Cardiac fibroblast (primary cell): ENCODE results near the gene SPAG7.

Source experiments
- DNase-seq, 2 donors: peaks; one replicate each; pipeline versions ENCODE4 v3.0.0 to v3.0.0-alpha.2; 2010; ENCODE audit warnings: low read depth in 2 of 2
- H3K4me3 ChIP-seq, 2 donors: replicated peaks in 1 of 2; 1 replicate in 1 of 2; 2 replicates in 1 of 2; pipeline ENCODE4 v1.5.1; 2011; ENCODE audit warnings: low read depth in 2 of 2, low read length in 2 of 2, mild to moderate bottlenecking in 2 of 2, moderate library complexity in 1 of 2
- TF ChIP-seq, protein P1 (sequence below): IDR thresholded peaks from one replicate; pipeline ENCODE4 v1.5.1; 2011; ENCODE audit warnings: low read depth, mild to moderate bottlenecking, low read length, inconsistent platforms

The SPAG7 gene

GRCh38 chr17:4958102-4958501 lies 9.5 kb downstream of the SPAG7 start:
- no peak for DNase-seq
- H3K4me3 ChIP-seq = no peak overlapping the region
- TF ChIP-seq, protein P1, sequence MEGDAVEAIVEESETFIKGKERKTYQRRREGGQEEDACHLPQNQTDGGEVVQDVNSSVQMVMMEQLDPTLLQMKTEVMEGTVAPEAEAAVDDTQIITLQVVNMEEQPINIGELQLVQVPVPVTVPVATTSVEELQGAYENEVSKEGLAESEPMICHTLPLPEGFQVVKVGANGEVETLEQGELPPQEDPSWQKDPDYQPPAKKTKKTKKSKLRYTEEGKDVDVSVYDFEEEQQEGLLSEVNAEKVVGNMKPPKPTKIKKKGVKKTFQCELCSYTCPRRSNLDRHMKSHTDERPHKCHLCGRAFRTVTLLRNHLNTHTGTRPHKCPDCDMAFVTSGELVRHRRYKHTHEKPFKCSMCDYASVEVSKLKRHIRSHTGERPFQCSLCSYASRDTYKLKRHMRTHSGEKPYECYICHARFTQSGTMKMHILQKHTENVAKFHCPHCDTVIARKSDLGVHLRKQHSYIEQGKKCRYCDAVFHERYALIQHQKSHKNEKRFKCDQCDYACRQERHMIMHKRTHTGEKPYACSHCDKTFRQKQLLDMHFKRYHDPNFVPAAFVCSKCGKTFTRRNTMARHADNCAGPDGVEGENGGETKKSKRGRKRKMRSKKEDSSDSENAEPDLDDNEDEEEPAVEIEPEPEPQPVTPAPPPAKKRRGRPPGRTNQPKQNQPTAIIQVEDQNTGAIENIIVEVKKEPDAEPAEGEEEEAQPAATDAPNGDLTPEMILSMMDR = no peak

- TF ChIP-seq, protein P1 = peak; percentile 22
- H3K4me3 ChIP-seq = no peak overlapping the region
- no peak for DNase-seq
Observed at GRCh38 chr17:4956493-4957061, 11.0 kb downstream of the SPAG7 start.

DNA sequence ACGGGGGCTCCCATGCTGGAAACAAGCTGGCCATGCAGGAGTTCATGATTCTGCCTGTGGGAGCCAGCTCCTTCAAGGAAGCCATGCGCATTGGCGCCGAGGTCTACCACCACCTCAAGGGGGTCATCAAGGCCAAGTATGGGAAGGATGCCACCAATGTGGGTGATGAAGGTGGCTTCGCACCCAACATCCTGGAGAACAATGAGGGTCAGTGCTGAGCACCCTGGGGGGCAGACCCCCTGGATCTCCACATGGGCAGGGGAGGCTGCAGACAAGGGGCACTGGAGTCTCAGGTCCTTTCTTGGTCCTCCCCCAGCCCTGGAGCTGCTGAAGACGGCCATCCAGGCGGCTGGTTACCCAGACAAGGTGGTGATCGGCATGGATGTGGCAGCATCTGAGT lies 12.5 kb downstream of the SPAG7 start:
- TF ChIP-seq, protein P1 = no peak

GRCh38 chr17:4953451-4953961 lies 14.1 kb downstream of the SPAG7 start:
- no peak overlapping the region for H3K4me3 ChIP-seq
- TF ChIP-seq, protein P1 = no peak
- DNase-seq = peak; percentile 52 to 61

More for the DNA sequence above, 12.5 kb downstream of the SPAG7 start:
- DNase-seq = no peak
- H3K4me3 ChIP-seq = no peak overlapping the region

DNA sequence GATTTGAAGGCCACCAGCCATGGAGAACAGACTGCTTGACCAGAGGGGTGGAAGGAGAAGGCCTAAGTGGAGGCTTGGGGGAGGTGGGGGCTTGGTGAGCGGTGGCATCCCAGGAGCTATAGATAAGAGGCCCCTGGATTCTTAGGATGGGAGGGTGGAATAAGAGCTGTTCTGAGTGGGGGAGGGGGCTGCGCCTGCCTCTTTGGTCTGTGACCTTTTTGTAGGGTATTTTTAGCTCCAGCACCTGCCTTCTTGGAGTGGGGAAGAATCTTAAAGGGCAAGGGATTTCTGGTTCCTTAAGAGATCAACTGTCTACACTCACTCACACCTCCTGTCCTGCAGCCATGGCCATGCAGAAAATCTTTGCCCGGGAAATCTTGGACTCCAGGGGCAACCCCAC lies 16.1 kb downstream of the SPAG7 start:
- TF ChIP-seq, protein P1 = no peak
- no peak for DNase-seq
- no peak overlapping the region for H3K4me3 ChIP-seq

GRCh38 chr17:4950746-4951204 lies 16.8 kb downstream of the SPAG7 start, which contains the start of gene ENO3:
Gene ENO3 (plus strand): TSS chr17:4951119. CDS start chr17:4951830, 711 bp downstream.
- peak within 1 kb of the TSS; percentile 36 to 47 for H3K4me3 ChIP-seq
- DNase-seq = no peak
- TF ChIP-seq, protein P1 = no peak
